ENCODE results near the gene ARHGAP22.

DNA sequence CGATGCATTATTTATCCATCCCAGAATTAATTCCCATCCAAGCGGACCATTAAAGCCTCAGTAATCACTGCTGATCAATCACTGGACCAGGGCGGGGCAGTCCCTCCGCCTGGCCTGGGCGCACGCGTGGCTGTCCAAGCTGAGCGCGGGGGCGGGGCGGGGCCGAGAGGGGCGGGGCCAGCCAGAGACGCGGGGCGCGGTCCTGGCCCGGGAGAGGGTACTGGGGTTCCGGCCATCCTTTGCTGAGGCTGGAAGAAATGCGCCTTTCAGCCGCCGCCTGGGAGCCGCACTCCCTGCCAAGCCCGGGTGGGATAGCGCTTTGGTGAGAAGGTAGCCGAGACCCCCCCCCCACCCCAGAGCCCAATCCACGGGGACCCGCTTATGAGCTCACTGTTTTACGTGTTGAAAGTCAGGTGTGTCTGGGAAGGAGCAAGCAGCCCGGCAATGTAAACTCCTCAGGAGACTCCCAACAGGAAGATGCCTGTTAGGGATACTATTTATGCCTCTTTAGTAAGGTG, at the start of gene ARHGAP22:
- TF ChIP-seq TAF1 (IDR thresholded peaks at IDR 0.05; ENCODE audit: low read depth, low read length): no peak
- TF ChIP-seq POLR2A (IDR thresholded peaks at IDR 0.05; ENCODE audit: low read depth, low read length): no peak
- no peak for TF ChIP-seq POLR2AphosphoS5 (IDR thresholded peaks at IDR 0.05; ENCODE audit: low read depth, low read length)
- TF ChIP-seq SPI1 (IDR thresholded peaks at IDR 0.05; ENCODE audit: low read depth, low read length): no peak
- TF ChIP-seq PAX5 (IDR thresholded peaks at IDR 0.05; ENCODE audit: insufficient read depth, low read length, severe bottlenecking): no peak
